GM12874 (cell line): Measurements from ENCODE around the gene EPN3.
A peak's percentile ranks its signal among the peaks of the same experiment; 100 is the strongest.

ENCODE experiments used
- CTCF ChIP-seq: IDR thresholded peaks from 2 replicates; pipeline ENCODE4 v1.5.1; 2011; ENCODE audit warnings: low read depth, mild to moderate bottlenecking, control low read depth, low read length, moderate library complexity; ENCODE audit not compliant: insufficient read depth

EPN3 gene

GRCh38 chr17:50548831-50549230 lies 16.3 kb downstream of the EPN3 start:
- no peak for TF ChIP-seq CTCF

GRCh38 chr17:50549256-50549941 lies 16.9 kb downstream of the EPN3 start:
- TF ChIP-seq CTCF = no peak

GRCh38 chr17:50549969-50550368 lies 17.4 kb downstream of the EPN3 start:
- TF ChIP-seq CTCF = no peak

DNA sequence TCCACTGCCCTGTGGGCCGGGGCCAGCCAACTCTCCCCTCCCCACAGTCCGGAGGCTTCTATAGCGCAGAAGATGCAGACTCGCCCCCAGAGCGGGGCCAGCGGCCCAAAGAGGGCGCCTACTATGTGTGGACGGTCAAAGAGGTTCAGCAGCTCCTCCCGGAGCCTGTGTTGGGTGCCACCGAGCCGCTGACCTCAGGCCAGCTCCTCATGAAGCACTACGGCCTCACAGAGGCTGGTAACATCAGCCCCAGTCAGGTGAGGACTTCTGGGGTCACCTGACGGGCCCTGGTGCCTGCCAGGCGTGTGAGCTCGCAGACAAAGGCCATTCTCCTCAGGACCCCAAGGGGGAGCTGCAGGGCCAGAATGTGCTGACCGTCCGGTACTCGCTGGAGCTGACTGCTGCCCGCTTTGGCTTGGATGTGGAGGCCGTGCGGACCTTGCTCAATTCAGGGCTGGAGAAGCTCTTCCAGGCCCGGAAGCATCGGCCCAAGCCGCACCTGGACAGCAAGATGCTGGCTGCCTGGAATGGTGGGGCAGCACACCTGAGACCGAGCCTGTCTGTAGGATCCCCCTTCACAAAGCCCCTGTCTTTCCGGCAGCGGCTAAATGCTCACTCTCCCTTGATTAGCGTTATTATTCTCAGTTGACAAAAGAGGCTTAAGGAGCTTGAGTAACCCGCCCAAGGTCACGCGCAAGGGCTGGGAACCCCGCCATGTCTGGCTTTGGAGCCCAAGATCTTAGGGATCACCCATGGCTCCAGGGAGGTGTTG lies 18.3 kb downstream of the EPN3 start:
- TF ChIP-seq CTCF = peak; percentile 64

DNA sequence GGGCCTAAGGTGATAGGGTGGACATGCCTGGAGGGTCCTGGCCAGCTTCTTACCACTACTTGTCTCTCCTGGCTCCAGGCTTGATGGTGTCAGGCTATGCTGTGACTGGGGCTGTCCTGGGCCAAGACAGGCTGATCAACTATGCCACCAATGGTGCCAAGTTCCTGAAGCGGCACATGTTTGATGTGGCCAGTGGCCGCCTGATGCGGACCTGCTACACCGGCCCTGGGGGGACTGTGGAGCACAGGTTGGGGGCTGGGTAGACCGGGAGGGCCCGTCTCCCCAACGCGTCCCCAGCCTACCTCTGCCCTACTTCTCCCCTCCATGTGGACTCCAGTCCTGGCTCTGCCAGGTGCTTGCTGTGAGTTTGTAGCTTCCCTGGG lies 18.9 kb downstream of the EPN3 start:
- TF ChIP-seq CTCF = no peak

DNA sequence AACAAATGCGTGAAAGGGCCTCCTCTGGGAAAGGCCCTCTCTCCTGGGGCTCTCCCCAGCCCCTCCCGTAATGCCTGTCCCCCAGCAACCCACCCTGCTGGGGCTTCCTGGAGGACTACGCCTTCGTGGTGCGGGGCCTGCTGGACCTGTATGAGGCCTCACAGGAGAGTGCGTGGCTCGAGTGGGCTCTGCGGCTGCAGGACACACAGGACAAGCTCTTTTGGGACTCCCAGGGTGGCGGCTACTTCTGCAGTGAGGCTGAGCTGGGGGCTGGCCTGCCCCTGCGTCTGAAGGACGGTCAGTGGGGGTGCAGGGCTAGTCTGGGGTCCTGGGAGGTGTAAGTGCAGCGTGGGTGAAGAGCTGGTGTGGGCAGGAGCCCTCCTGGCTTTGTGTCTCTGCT lies 19.3 kb downstream of the EPN3 start:
- no peak for TF ChIP-seq CTCF

- TF ChIP-seq CTCF = no peak
Observed at GRCh38 chr17:50554201-50554600, 21.7 kb downstream of the EPN3 start.
